ENCODE data around the gene NRG3. TPM values are rescaled to one million over a fixed set of nuclear protein-coding genes. Genes with fewer than 3 reads are reported as not detected.

The NRG3 gene
- total RNA-seq, 4 donors from 2014 or later = 0.32 to 1.4 TPM; not detected in 2

- Histone ChIP-seq H3K27ac (no peak overlapping the region), H3K4me1 (no peaks in the 10 kb centered on the region), H3K27me3 (no peaks in the 10 kb centered on the region), H3K36me3 (no peaks in the 10 kb centered on the region), H3K4me3 (no peak overlapping the region), H3K9me3 (no peaks in the 10 kb centered on the region)
- in situ Hi-C loops (cut with MboI; ENCODE audit: low pct_ligation_motif_present in 1 of 4, low pct_unique_long_range_greater_than_20kb in 1 of 4, low sequenced_read_pairs in 3 of 4) = no loop called here
- intact Hi-C loops (cut with DNase I; ENCODE audit: low total_unique reads) = no loop called here
- no peak for DNase-seq
- no peak for TF ChIP-seq POLR2A (IDR thresholded peaks at IDR 0.05)
- TF ChIP-seq CTCF (IDR thresholded peaks at IDR 0.05) = no peak
- no peak for TF ChIP-seq POLR2AphosphoS5 (IDR thresholded peaks at IDR 0.05)
- TF ChIP-seq EP300 (IDR thresholded peaks at IDR 0.05; ENCODE audit: low read depth) = no peak
Measured at GRCh38 chr10:82565197-82565575, 690.2 kb downstream of the NRG3 start.

- TF ChIP-seq EP300 (IDR thresholded peaks at IDR 0.05; ENCODE audit: low read depth) (no peak), POLR2AphosphoS5 (IDR thresholded peaks at IDR 0.05) (no peak), CTCF (IDR thresholded peaks at IDR 0.05) (no peak), POLR2A (IDR thresholded peaks at IDR 0.05) (no peak)
- no peak for DNase-seq
- no peak overlapping the region for H3K27ac ChIP-seq
- intact Hi-C loops (cut with DNase I; ENCODE audit: low total_unique reads) (no loop called here), in situ Hi-C loops (cut with MboI; ENCODE audit: low pct_ligation_motif_present in 1 of 4, low pct_unique_long_range_greater_than_20kb in 1 of 4, low sequenced_read_pairs in 3 of 4) (no loop called here)
- no peaks in the 10 kb centered on the region for H3K36me3 ChIP-seq
- 56 to 86% methylated on average over 1 of the region's 1 CpG for WGBS, 2 donors (ENCODE audit: low coverage in 1 of 2)
- H3K27me3 ChIP-seq = no peaks in the 10 kb centered on the region
- no peaks in the 10 kb centered on the region for H3K4me1 ChIP-seq
- no peak overlapping the region for H3K4me3 ChIP-seq
- H3K9me3 ChIP-seq = no peaks in the 10 kb centered on the region
Measured at GRCh38 chr10:82572744-82573143, 697.8 kb downstream of the NRG3 start.

- no peaks in the 10 kb centered on the region for H3K4me1 ChIP-seq
- intact Hi-C loops (cut with DNase I; ENCODE audit: low total_unique reads) = no loop called here
- TF ChIP-seq POLR2AphosphoS5 (IDR thresholded peaks at IDR 0.05) = no peak
- 33 to 45% methylated on average over 2 of the region's 2 CpGs for WGBS, 2 donors (ENCODE audit: low coverage in 1 of 2)
- no peaks in the 10 kb centered on the region for H3K36me3 ChIP-seq
- H3K9me3 ChIP-seq = no peaks in the 10 kb centered on the region
- no peak overlapping the region for H3K4me3 ChIP-seq
- in situ Hi-C loops (cut with MboI; ENCODE audit: low pct_ligation_motif_present in 1 of 4, low pct_unique_long_range_greater_than_20kb in 1 of 4, low sequenced_read_pairs in 3 of 4) = no loop called here
- no peak overlapping the region for H3K27ac ChIP-seq
- no peak for DNase-seq
- H3K27me3 ChIP-seq = no peaks in the 10 kb centered on the region
Measured at GRCh38 chr10:82574081-82574480, 699.1 kb downstream of the NRG3 start.

GRCh38 chr10:82575318-82575717 is 700.3 kb downstream of the NRG3 start:
- in situ Hi-C loops (cut with MboI; ENCODE audit: low pct_ligation_motif_present in 1 of 4, low pct_unique_long_range_greater_than_20kb in 1 of 4, low sequenced_read_pairs in 3 of 4) (no loop called here), intact Hi-C loops (cut with DNase I; ENCODE audit: low total_unique reads) (no loop called here)
- Histone ChIP-seq H3K4me1 (no peaks in the 10 kb centered on the region), H3K27me3 (no peaks in the 10 kb centered on the region), H3K27ac (no peak overlapping the region), H3K36me3 (no peaks in the 10 kb centered on the region), H3K9me3 (no peaks in the 10 kb centered on the region), H3K4me3 (no peak overlapping the region)
- no peak for TF ChIP-seq POLR2AphosphoS5 (IDR thresholded peaks at IDR 0.05)
- no peak for TF ChIP-seq EP300 (IDR thresholded peaks at IDR 0.05; ENCODE audit: low read depth)
- TF ChIP-seq CTCF (IDR thresholded peaks at IDR 0.05) = no peak
- TF ChIP-seq POLR2A (IDR thresholded peaks at IDR 0.05) = no peak
- WGBS, 2 donors (ENCODE audit: low coverage in 1 of 2) = 42 to 57% methylated on average over 3 of the region's 3 CpGs
- DNase-seq = no peak

GRCh38 chr10:82576093-82576492 is 701.1 kb downstream of the NRG3 start:
- H3K36me3 ChIP-seq = no peaks in the 10 kb centered on the region
- in situ Hi-C loops (cut with MboI; ENCODE audit: low pct_ligation_motif_present in 1 of 4, low pct_unique_long_range_greater_than_20kb in 1 of 4, low sequenced_read_pairs in 3 of 4) = no loop called here
- H3K4me1 ChIP-seq = no peaks in the 10 kb centered on the region
- DNase-seq = no peak
- intact Hi-C loops (cut with DNase I; ENCODE audit: low total_unique reads) = no loop called here
- no peaks in the 10 kb centered on the region for H3K27me3 ChIP-seq
- no peaks in the 10 kb centered on the region for H3K9me3 ChIP-seq
- no peak overlapping the region for H3K4me3 ChIP-seq
- no peak overlapping the region for H3K27ac ChIP-seq
- no peak for TF ChIP-seq POLR2A (IDR thresholded peaks at IDR 0.05)
- no peak for TF ChIP-seq POLR2AphosphoS5 (IDR thresholded peaks at IDR 0.05)
- TF ChIP-seq EP300 (IDR thresholded peaks at IDR 0.05; ENCODE audit: low read depth) = no peak
- no peak for TF ChIP-seq CTCF (IDR thresholded peaks at IDR 0.05)

All from transverse colon (tissue), 4 donors.